Endothelial cell of umbilical vein (primary cell): ENCODE results near the gene ADGRG3. TPM values are rescaled to one million over a fixed set of nuclear protein-coding genes. Genes with fewer than 3 reads are reported as not detected.

ENCODE experiments used
- BruUV-seq: library from RNA; stranded (reverse); fragments of 400-500 nt; replicated peaks from 2 replicates; lab custom pipeline; 2021; lab: Mats Ljungman, UMichigan
- CTCF ChIA-PET: fragments of 300-600, 350-600 bp; sonication (Branson Sonifier 250); formaldehyde crosslinking; loops from one replicate; lab custom pipeline; 2021; ENCODE audit warnings: antibody characterized with exemption, inconsistent platforms; lab: Charles Lee
- POLR2A ChIA-PET: fragments of 300-600, 350-600 bp; sonication (Branson Sonifier 250); formaldehyde crosslinking; loops from one replicate; lab custom pipeline; 2021; ENCODE audit warnings: antibody characterized with exemption, inconsistent platforms; lab: Charles Lee
- DNase-seq: peaks from one replicate; pipeline ENCODE4 v3.0.0-alpha.2; 2011; ENCODE audit warnings: low read depth, low spot score
- FAIRE-seq: peaks from 2 replicates; lab custom pipeline; 2011; peaks lifted over from hg19 to GRCh38; lab: Jason Lieb, UNC
- H2AFZ ChIP-seq: 2 replicates; pipeline ENCODE4 v1.6.0; 2012; ENCODE audit warnings: low read depth, low read length, control low read depth, inconsistent platforms
- H3K27ac ChIP-seq: 2 replicates; pipeline ENCODE4 v1.5.1; 2011; ENCODE audit warnings: low read depth, mild to moderate bottlenecking, control low read depth, low read length, moderate library complexity; ENCODE audit not compliant: insufficient read depth
- H3K27me3 ChIP-seq, 2 experiments: 2 replicates each; pipeline versions ENCODE4 v1.6.0 to v1.6.1; 2011; ENCODE audit warnings: low read length in 2 of 2, mixed read lengths in 1 of 2; ENCODE audit not compliant: control insufficient read depth in 2 of 2, insufficient read depth in 2 of 2
- H3K36me3 ChIP-seq, 2 experiments: 2 replicates in 1 of 2; 3 replicates in 1 of 2; pipeline ENCODE4 v1.5.1; 2011; ENCODE audit warnings: low read length in 2 of 2, mild to moderate bottlenecking in 1 of 2, moderate library complexity in 1 of 2; ENCODE audit not compliant: control insufficient read depth in 2 of 2, insufficient read depth in 2 of 2; ENCODE audit errors: extremely low read depth in 1 of 2
- H3K4me1 ChIP-seq: 3 replicates; pipeline ENCODE4 v1.5.1; 2011; ENCODE audit warnings: mild to moderate bottlenecking, low read length; ENCODE audit not compliant: control insufficient read depth, insufficient read depth; ENCODE audit errors: extremely low read depth
- H3K4me2 ChIP-seq: 2 replicates; pipeline ENCODE4 v1.6.1; 2011; ENCODE audit warnings: low read length, control low read depth, mixed read lengths; ENCODE audit not compliant: insufficient read depth
- H3K4me3 ChIP-seq, 3 experiments: fragments of 200-600 bp in 1 of 3; sonication (generic), shearing (Covaris generic) in 1 of 3; replicated peaks in 1 of 3; 2 replicates each; pipeline ENCODE4 v1.5.1; 2011 to 2016; ENCODE audit warnings: control low read depth in 3 of 3, low read length in 3 of 3, mild to moderate bottlenecking in 2 of 3, inconsistent platforms in 1 of 3, low read depth in 1 of 3, moderate library complexity in 1 of 3; ENCODE audit not compliant: insufficient read depth in 1 of 3
- H3K79me2 ChIP-seq: 2 replicates; pipeline ENCODE4 v1.6.0; 2012; ENCODE audit warnings: low read length, inconsistent platforms; ENCODE audit not compliant: control insufficient read depth, insufficient read depth
- H3K9ac ChIP-seq: replicated peaks from 2 replicates; pipeline ENCODE3; 2011; ENCODE audit warnings: low read length, control low read depth; ENCODE audit not compliant: insufficient read depth; ENCODE audit errors: extremely low read depth
- H3K9me1 ChIP-seq: replicated peaks from 3 replicates; pipeline ENCODE4 v1.6.0; 2011; ENCODE audit warnings: mild to moderate bottlenecking, low read length; ENCODE audit not compliant: control insufficient read depth, insufficient read depth; ENCODE audit errors: extremely low read depth
- H3K9me3 ChIP-seq: replicated peaks from 2 replicates; pipeline ENCODE4 v1.5.1; 2012; ENCODE audit warnings: low read length, inconsistent platforms; ENCODE audit not compliant: control insufficient read depth, insufficient read depth
- H4K20me1 ChIP-seq: replicated peaks from 2 replicates; pipeline ENCODE3; 2011; ENCODE audit warnings: mild to moderate bottlenecking, low read length; ENCODE audit not compliant: control insufficient read depth, insufficient read depth; ENCODE audit errors: extremely low read depth
- CTCF ChIP-seq, 2 donors: IDR thresholded peaks; 1 replicate in 1 of 2; 2 replicates in 1 of 2; pipeline ENCODE4 v1.5.1; 2011; ENCODE audit warnings: low read length in 2 of 2, mild to moderate bottlenecking in 2 of 2, moderate library complexity in 2 of 2, control low read depth in 1 of 2, inconsistent platforms in 1 of 2, low read depth in 1 of 2; ENCODE audit not compliant: insufficient read depth in 1 of 2; ENCODE audit errors: extremely low read depth in 1 of 2
- MYC ChIP-seq: IDR thresholded peaks from one replicate; pipeline ENCODE4 v1.6.1; 2011; ENCODE audit warnings: mild to moderate bottlenecking, low read depth, low read length
- dilution Hi-C: fragments of 300-500 bp; cut with MboI; formaldehyde crosslinking; loops from one replicate; pipeline ENCODE4 v1.15.0; 2019; ENCODE audit warnings: low sequenced_read_pairs; ENCODE audit not compliant: extremely low pct_ligation_motif_present
- intact Hi-C: fragments of 100-400 bp; cut with micrococcal nuclease; formaldehyde crosslinking; loops from one replicate; pipeline ENCODE4 v1.10.0; 2022
- polyA plus RNA-seq, 4 experiments: library from polyadenylated mRNA; depleted of rRNA in 3 of 4; stranded (reverse) in 3 of 4; unstranded in 1 of 4; fragments of >200 nt; gene quantifications; 2 replicates each; pipeline versions ENCODE4 v1.2.1 to v1.2.3, GENCODE V29; 2011 to 2012; ENCODE audit warnings: missing spikeins in 1 of 4
- total RNA-seq: library from RNA; stranded (reverse); gene quantifications from 2 replicates; pipeline ENCODE4 v1.2.3, GENCODE V29; 2021

ADGRG3 gene
- total and polyA plus RNA-seq, 2 donors (not counting 3 experiments of a cell fraction or from before 2014, with no cell fraction given): not detected

GRCh38 chr16:57667526-57668262 lies 412 bp upstream of the ADGRG3 start:
- FAIRE-seq: no peak

More at GRCh38 chr16:57667526-57668262, 412 bp upstream of the ADGRG3 start:
- peaks cover 3 to 6% of the 10 kb centered on the region in 2 experiments for H3K27me3 ChIP-seq
- no peak overlapping the region for H3K27ac ChIP-seq
- H3K36me3 ChIP-seq: peaks cover 0 to 2% of the 10 kb centered on the region in 2 experiments
- H2AFZ ChIP-seq: no peak overlapping the region
- TF ChIP-seq MYC (no peak), CTCF (IDR thresholded peaks at IDR 0.05; ENCODE audit: extremely low read depth in 1 of 2, insufficient read depth in 1 of 2, low read depth in 1 of 2, low read length in 2 of 2) (peak; percentile 6 to 27)
- DNase-seq: no peak
- CTCF ChIA-PET: interaction anchor here (0.5 to 1.9 kb wide), 5 partner anchors 14 to 91 kb away, joined by 3 to 9 read pairs (median 4); partner anchors contain the start of gene DRC7
- BruUV-seq: no TSS peak
- H3K4me1 ChIP-seq: no peaks in the 10 kb centered on the region
- H3K9me1 ChIP-seq: no peaks in the 10 kb centered on the region
- H3K4me3 ChIP-seq: no peak overlapping the region
- H3K9ac ChIP-seq: no peak overlapping the region
- no peaks in the 10 kb centered on the region for H3K9me3 ChIP-seq
- POLR2A ChIA-PET: no interaction called here
- no peak overlapping the region for H3K4me2 ChIP-seq
- dilution Hi-C loops (no loop called here), intact Hi-C loops (no loop called here)
- no peaks in the 10 kb centered on the region for H3K79me2 ChIP-seq
- H4K20me1 ChIP-seq: no peaks in the 10 kb centered on the region
